ENCODE results near the gene IGF2. TPM values are rescaled to one million over a fixed set of nuclear protein-coding genes. Genes with fewer than 3 reads are reported as not detected.

IGF2 gene
- total and polyA plus RNA-seq, 12 donors, result 36.0 to 195 (median 81.6) TPM

- peak in 2 of 9 donors; percentile 21 to 27 for TF ChIP-seq CTCF (IDR thresholded peaks at IDR 0.05)
- DNase-seq (peak in 1 of 2 donors; percentile 20), ATAC-seq (no peak)
- peak overlapping the region in 6 of 10 donors; percentile 22 to 55 (median 36) for H3K27ac ChIP-seq
- H3K4me3 ChIP-seq, result peak overlapping the region in 8 of 10 donors; percentile 16 to 40 (median 30)
- peaks cover 4 to 48% (median 18%) of the 10 kb centered on the region in 9 donors for H3K4me1 ChIP-seq
- no peaks in the 10 kb centered on the region for H3K9me3 ChIP-seq
- H3K36me3 ChIP-seq, result peaks cover 0 to 4% (median 0%) of the 10 kb centered on the region in 9 donors
- peaks cover 20 to 95% (median 80%) of the 10 kb centered on the region in 7 donors for H3K27me3 ChIP-seq
- intact Hi-C loops (cut with DNase I), result loop anchor here in 4 of 10 donors (5.0 to 10.0 kb wide), 5 partner anchors 37 to 257 kb away; no protein-coding TSS in a partner anchor
- 2 to 3% methylated on average over 55 to 57 of the region's 57 CpGs for whole genome bisulfite sequencing, 2 donors
These were observed 590 bp upstream of the IGF2 start for GRCh38 chr11:2139621-2140337.

- Histone ChIP-seq H3K4me3 (peak overlapping the region in 9 of 10 donors; percentile 44 to 61 (median 55)), H3K36me3 (peaks cover 0 to 10% (median 0%) of the 10 kb centered on the region in 9 donors), H3K27me3 (peaks cover 10 to 95% (median 72%) of the 10 kb centered on the region in 7 donors), H3K9me3 (no peaks in the 10 kb centered on the region), H3K27ac (peak overlapping the region in 8 of 10 donors; percentile 25 to 84 (median 78)), H3K4me1 (peaks cover 0 to 42% (median 9%) of the 10 kb centered on the region in 9 donors)
- no peak for TF ChIP-seq CTCF (IDR thresholded peaks at IDR 0.05)
- intact Hi-C loops (cut with DNase I), result loop anchor here in 2 of 10 donors (5.0 kb wide), 2 partner anchors 36 to 41 kb away; no protein-coding TSS in a partner anchor
- peak in 1 of 2 donors; percentile 25 for DNase-seq
- ATAC-seq, result peak in 2 of 8 donors; percentile 15 to 29
- 0 to 2% methylated on average over 49 to 67 of the region's 68 CpGs for WGBS, 2 donors
These were observed 612 bp downstream of the IGF2 start for GRCh38 chr11:2138431-2139122.

GRCh38 chr11:2138068-2138430, 1.1 kb downstream of the IGF2 start:
- Histone ChIP-seq H3K4me3 (peak overlapping the region; percentile 12 to 61 (median 52)), H3K36me3 (peaks cover 0 to 11% (median 0%) of the 10 kb centered on the region in 9 donors), H3K9me3 (no peaks in the 10 kb centered on the region), H3K4me1 (peaks cover 0 to 40% (median 6%) of the 10 kb centered on the region in 9 donors), H3K27me3 (peaks cover 10 to 95% (median 72%) of the 10 kb centered on the region in 7 donors), H3K27ac (peak overlapping the region in 8 of 10 donors; percentile 46 to 84 (median 80))
- peak in 3 of 8 donors; percentile 5 to 23 (median 12) for ATAC-seq
- WGBS, 2 donors, result 0 to 2% methylated on average over 16 to 43 of the region's 44 CpGs
- DNase-seq, result peak in 1 of 2 donors; percentile 20
- intact Hi-C loops (cut with DNase I), result loop anchor here in 2 of 10 donors (5.0 kb wide), 2 partner anchors 36 to 41 kb away; no protein-coding TSS in a partner anchor
- no peak for TF ChIP-seq CTCF (IDR thresholded peaks at IDR 0.05)
